K562 (cell line): Measurements from ENCODE around the gene PIGH. TPM values are rescaled to one million over a fixed set of nuclear protein-coding genes. Genes with fewer than 3 reads are reported as not detected.

Source experiments
- ATAC-seq: fragments of 200-7000 bp; cut with Tn5 transposase; 3 replicates; pipeline ENCODE4 v1.9.1; 2020; ENCODE audit warnings: moderate library complexity
- BruUV-seq: library from RNA; stranded (reverse); fragments of 400-500 nt; replicated peaks from 2 replicates; lab custom pipeline; 2021; lab: Mats Ljungman, UMichigan
- CTCF ChIA-PET: fragments of 300-600 bp; formaldehyde crosslinking; extraction: SDS; loops from one replicate; lab custom pipeline; 2021; ENCODE audit warnings: low intra/inter-chr PET ratio; lab: Yijun Ruan, JAX
- POLR2A ChIA-PET: fragments of 300-600, 350-650 bp; sonication (Branson Sonifier 250); formaldehyde crosslinking; extraction: SDS; loops from one replicate; lab custom pipeline; 2021; ENCODE audit warnings: antibody characterized with exemption, inconsistent platforms; lab: Yijun Ruan, JAX
- DNase-seq, 4 experiments: peaks; one replicate each; pipeline versions ENCODE4 v3.0.0 to v3.0.0-alpha.2; 2011 to 2018; ENCODE audit warnings: low spot score in 3 of 4, mixed read lengths in 3 of 4; ENCODE audit errors: extremely low read depth in 1 of 4
- FAIRE-seq: peaks from 2 replicates; lab custom pipeline; 2011; peaks lifted over from hg19 to GRCh38; lab: Jason Lieb, UNC
- H2AFZ ChIP-seq: 2 replicates; pipeline ENCODE4 v1.6.0; 2011; ENCODE audit warnings: low read depth, low read length, control low read depth, inconsistent platforms
- H3K27ac ChIP-seq: fragments of 200-600 bp; 3 replicates; pipeline ENCODE4 v1.8.0; 2011; ENCODE audit warnings: low read depth, mild to moderate bottlenecking, control low read depth, inconsistent platforms, low read length, moderate library complexity, mixed read lengths; ENCODE audit errors: extremely low read depth
- H3K27me3 ChIP-seq, 2 experiments: fragments of 300-600 bp in 1 of 2; 2 replicates in 1 of 2; 3 replicates in 1 of 2; pipeline versions ENCODE4 v1.6.0 to v1.8.0; 2011; ENCODE audit warnings: inconsistent platforms in 2 of 2, low read length in 2 of 2, mild to moderate bottlenecking in 1 of 2, mixed read lengths in 1 of 2, moderate library complexity in 1 of 2; ENCODE audit not compliant: control insufficient read depth in 2 of 2, insufficient read depth in 2 of 2
- H3K36me3 ChIP-seq: fragments of 300-600 bp; 3 replicates; pipeline ENCODE4 v1.8.0; 2011; ENCODE audit warnings: mild to moderate bottlenecking, low read length, inconsistent platforms; ENCODE audit not compliant: control insufficient read depth, insufficient read depth
- H3K4me1 ChIP-seq, 2 experiments: fragments of 200-600 bp in 1 of 2; replicated peaks in 1 of 2; 2 replicates in 1 of 2; 3 replicates in 1 of 2; pipeline versions ENCODE4 v1.5.1 to v1.8.0; 2011; ENCODE audit warnings: inconsistent platforms in 2 of 2, low read length in 2 of 2, mild to moderate bottlenecking in 1 of 2, mixed read lengths in 1 of 2, moderate library complexity in 1 of 2; ENCODE audit not compliant: control insufficient read depth in 2 of 2, insufficient read depth in 2 of 2
- H3K4me2 ChIP-seq: 2 replicates; pipeline ENCODE4 v1.6.1; 2011; ENCODE audit warnings: low read length, control low read depth, inconsistent platforms, mixed read lengths; ENCODE audit not compliant: insufficient read depth
- H3K4me3 ChIP-seq: fragments of 200-600 bp; sonication (generic), shearing (Covaris generic); 2 replicates; pipeline ENCODE4 v1.5.1; 2016; ENCODE audit warnings: control low read depth, inconsistent platforms
- H3K79me2 ChIP-seq: fragments of 200-600 bp; 3 replicates; pipeline ENCODE4 v1.8.0; 2011; ENCODE audit warnings: low read length, inconsistent platforms; ENCODE audit not compliant: control insufficient read depth, insufficient read depth
- H3K9ac ChIP-seq, 2 experiments: 2 replicates each; pipeline versions ENCODE4 v1.6.0 to v1.6.1; 2011; ENCODE audit warnings: low read depth in 2 of 2, low read length in 2 of 2, control low read depth in 1 of 2, inconsistent platforms in 1 of 2, mild to moderate bottlenecking in 1 of 2, mixed read lengths in 1 of 2; ENCODE audit not compliant: insufficient read depth in 1 of 2
- H3K9me1 ChIP-seq: one replicate; pipeline ENCODE4 v1.6.0; 2011; ENCODE audit warnings: inconsistent platforms, mild to moderate bottlenecking, low read length, moderate library complexity; ENCODE audit not compliant: control insufficient read depth, insufficient read depth
- H3K9me3 ChIP-seq: replicated peaks from 2 replicates; pipeline ENCODE4 v1.5.1; 2011; ENCODE audit warnings: low read depth, low read length, inconsistent platforms; ENCODE audit not compliant: control insufficient read depth, insufficient read depth
- H4K20me1 ChIP-seq: replicated peaks from 2 replicates; pipeline ENCODE4 v1.6.1; 2011; ENCODE audit warnings: low read length, inconsistent platforms, mixed read lengths; ENCODE audit not compliant: control insufficient read depth, insufficient read depth
- BRD4 ChIP-seq: fragments of 200-600 bp; sonication (generic); IDR thresholded peaks from 2 replicates; pipeline ENCODE4 v1.6.1; 2017; ENCODE audit warnings: inconsistent platforms
- CHD4 ChIP-seq: fragments of 200-600 bp; sonication (generic); IDR thresholded peaks from 3 replicates; pipeline ENCODE4 v1.6.1; 2012; ENCODE audit warnings: low read depth, mild to moderate bottlenecking, mixed read lengths, low read length, inconsistent platforms; ENCODE audit not compliant: insufficient read depth, insufficient replicate concordance, poor library complexity, severe bottlenecking
- CREB5 ChIP-seq: fragments of 250-450 bp; sonication (Bioruptor Pico); IDR thresholded peaks from 2 replicates; pipeline ENCODE4 v1.5.0; 2020; ENCODE audit warnings: mild to moderate bottlenecking
- HCFC1 ChIP-seq: IDR thresholded peaks from 2 replicates; pipeline ENCODE4 v1.6.1; 2012; ENCODE audit warnings: low read depth, low read length, improper control_type of control experiment
- MNT ChIP-seq, 2 experiments: fragments of 450-650 bp; conservative IDR thresholded peaks; 2 replicates each; pipeline ENCODE4 v1.6.1; 2017; ENCODE audit warnings: mild to moderate bottlenecking in 2 of 2, moderate library complexity in 2 of 2
- NFE2L1 ChIP-seq: fragments of 450-650 bp; IDR thresholded peaks from 2 replicates; pipeline ENCODE4 v1.6.1; 2016; ENCODE audit warnings: missing genetic modification characterization, low read depth, mild to moderate bottlenecking, missing compliant biosample characterization, moderate library complexity, borderline replicate concordance
- SP1 ChIP-seq: sonication (generic); formaldehyde crosslinking; IDR thresholded peaks from 2 replicates; pipeline ENCODE4 v1.8.1; 2022; ENCODE audit warnings: mild to moderate bottlenecking, missing genetic modification reagents
- SREBF2 ChIP-seq: sonication (generic); formaldehyde crosslinking; IDR thresholded peaks from 2 replicates; pipeline ENCODE4 v1.4.0; 2020; ENCODE audit warnings: mild to moderate bottlenecking, missing genetic modification reagents
- ZBTB5 ChIP-seq: fragments of 450-650 bp; IDR thresholded peaks from 2 replicates; pipeline ENCODE4 v1.6.1; 2017; ENCODE audit warnings: antibody characterized with exemption
- ZNF347 ChIP-seq: fragments of 450-650 bp; formaldehyde crosslinking; IDR thresholded peaks from 2 replicates; pipeline ENCODE4 v1.4.0; 2020; ENCODE audit warnings: low read depth, mild to moderate bottlenecking, moderate library complexity
- ZNF398 ChIP-seq: fragments of 250-450 bp; sonication (Bioruptor Pico); IDR thresholded peaks from 2 replicates; pipeline ENCODE4 v1.8.0; 2021; ENCODE audit warnings: moderate library complexity, mild to moderate bottlenecking, inconsistent platforms
- WGBS: fragments of 100-300 bp; shearing (Covaris generic); methylation state at CpG from one replicate; pipeline ENCODE4 v1.1.6; 2016; ENCODE audit warnings: low coverage, mixed read lengths; ENCODE audit not compliant: insufficient coverage; ENCODE audit errors: missing lambda C conversion rate; 5-methylcytosine and 5-hydroxymethylcytosine counted together
- in situ Hi-C: fragments of 300-500 bp; cut with MboI; formaldehyde crosslinking; loops from 4 replicates; pipeline ENCODE4 v1.15.0; 2018; ENCODE audit warnings: inconsistent platforms, mixed read lengths
- intact Hi-C: fragments of 100-400 bp; cut with micrococcal nuclease; formaldehyde crosslinking; loops from 2 replicates; pipeline ENCODE4 v1.14.2; 2022
- polyA plus RNA-seq, 8 experiments: library from polyadenylated mRNA; depleted of rRNA in 4 of 8; stranded (reverse) in 5 of 8; unstranded in 3 of 8; fragments of >200 nt; fragmentation: Nextera tagmentation in 2 of 8; fragmentation: Illumina TruSeq in 1 of 8; extraction: Ambion mirVana in 2 of 8; extraction: Trizol in 1 of 8; gene quantifications; 2 replicates each; pipeline versions ENCODE4 v1.2.1 to v1.2.3, GENCODE V29; 2011 to 2014; ENCODE audit warnings: inconsistent platforms in 1 of 8, missing spikeins in 1 of 8
- total RNA-seq, 7 experiments: library from RNA; depleted of rRNA in 6 of 7; stranded (reverse); fragments of >200 nt in 6 of 7; fragmentation: Illumina TruSeq in 2 of 7; extraction: Trizol in 2 of 7; gene quantifications; 2 replicates each; pipeline versions ENCODE4 v1.2.1 to v1.2.3, GENCODE V29; 2011 to 2021; ENCODE audit warnings: low replicate concordance in 1 of 7

The PIGH gene
- total and polyA plus RNA-seq, 9 of the 15 experiments (the other 6 are each of a cell fraction or from before 2014, with no cell fraction given): 21.1 to 53.4 (median 24.7) TPM

- Histone ChIP-seq H3K4me3 (no peak overlapping the region), H3K9me3 (no peaks in the 10 kb centered on the region), H3K36me3 (no peaks in the 10 kb centered on the region; the same call in 2 of the 3 replicates), H3K9me1 (no peaks in the 10 kb centered on the region), H4K20me1 (no peaks in the 10 kb centered on the region; the same call in 1 of the 2 replicates), H3K27me3 (no peaks in the 10 kb centered on the region; a peak in 1 of 5 replicates), H2AFZ (no peak overlapping the region), H3K27ac (no peak overlapping the region), H3K4me2 (no peak overlapping the region), H3K4me1 (no peaks in the 10 kb centered on the region; a peak in 1 of 5 replicates), H3K9ac (no peak overlapping the region), H3K79me2 (no peaks in the 10 kb centered on the region)
- ChIA-PET CTCF (no interaction called here), POLR2A (interaction anchor here (0.7 kb wide), 1 partner anchor 12 kb away, joined by 3 read pairs; no protein-coding TSS in a partner anchor)
- intact Hi-C loops: no loop called here
- in situ Hi-C loops: loop anchor here (5.0 to 10.0 kb wide), 4 partner anchors 88 to 455 kb away; partner anchors contain the start of gene RDH12
- TF ChIP-seq ZNF398 (CRISPR knock-in tag) (no peak), MNT (conservative IDR thresholded peaks at IDR 0.05) (no peak), SREBF2 (CRISPR knock-in tag) (no peak), HCFC1 (no peak), NFE2L1 (tag) (no peak), CHD4 (no peak), ZNF347 (CRISPR knock-in tag) (no peak), BRD4 (no peak), SP1 (CRISPR knock-in tag) (no peak), ZBTB5 (no peak), CREB5 (CRISPR knock-in tag) (no peak)
- WGBS: 40% methylated on average over 7 of the region's 7 CpGs
- DNase-seq (no peak), FAIRE-seq (no peak), ATAC-seq (no peak)
- no TSS peak for BruUV-seq
Observed at GRCh38 chr14:67579636-67580035, 20.4 kb downstream of the PIGH start.
